Measurements from ENCODE around the gene NID2.

DNA sequence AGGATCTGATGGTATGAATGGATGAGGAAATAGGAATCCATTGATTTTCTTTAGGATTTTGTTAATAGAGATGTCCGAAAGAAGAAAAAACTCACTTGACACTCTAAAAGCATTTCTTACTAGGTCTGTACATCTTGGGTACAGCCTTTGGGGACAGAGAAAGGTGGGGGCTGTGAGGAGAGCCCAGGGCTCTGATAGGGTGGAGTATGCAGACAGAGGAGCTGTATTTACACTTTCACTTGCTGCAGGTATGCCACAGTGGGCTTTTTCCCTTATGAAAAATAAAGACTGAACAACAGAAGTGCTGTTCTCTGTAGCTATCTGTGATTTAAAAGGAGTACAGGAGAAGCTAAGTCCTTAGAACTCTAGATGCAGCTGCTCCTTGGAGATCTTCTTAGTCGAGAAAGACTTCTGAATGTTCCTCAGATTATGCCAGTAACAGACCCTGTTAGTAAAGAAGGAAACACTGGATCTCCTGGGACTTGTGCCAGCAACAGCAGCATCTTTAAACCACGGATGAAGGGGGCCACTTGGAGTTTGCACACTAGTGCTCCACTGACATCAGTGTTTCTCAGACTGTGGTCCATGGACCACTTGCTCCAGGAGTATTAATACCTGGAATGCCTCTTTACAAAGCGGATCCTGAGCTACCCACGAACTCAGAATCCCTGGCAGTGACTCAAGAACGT is 98.9 kb downstream of the NID2 start:
- no peak for TF ChIP-seq POLR2AphosphoS5 (IDR thresholded peaks at IDR 0.05; ENCODE audit: borderline replicate concordance, low read depth, low read length)
- no peak for TF ChIP-seq EZH2 (IDR thresholded peaks at IDR 0.05)
